GM12873 (cell line): ENCODE results near the gene R3HCC1L.

Experiments
- CTCF ChIP-seq: IDR thresholded peaks from 2 replicates; pipeline ENCODE4 v1.5.1; 2012; ENCODE audit warnings: low read depth, mild to moderate bottlenecking, moderate library complexity, low read length, control low read depth; ENCODE audit not compliant: insufficient read depth; ENCODE audit errors: missing control alignments

Gene R3HCC1L

GRCh38 chr10:98134431-98135221, at the start of gene R3HCC1L:
Gene R3HCC1L (plus strand): TSS chr10:98134657. CDS start chr10:98208115, 73,458 bp downstream.
- TF ChIP-seq CTCF, result no peak

- no peak for TF ChIP-seq CTCF
Observed at GRCh38 chr10:98085238-98085637, 49.2 kb upstream of the R3HCC1L start.

- TF ChIP-seq CTCF, result no peak
Observed at GRCh38 chr10:98086837-98087708, 47.4 kb upstream of the R3HCC1L start.

- no peak for TF ChIP-seq CTCF
Observed at GRCh38 chr10:98088186-98088971, 46.1 kb upstream of the R3HCC1L start.

GRCh38 chr10:98090822-98091221, 43.6 kb upstream of the R3HCC1L start:
- TF ChIP-seq CTCF, result no peak

GRCh38 chr10:98096316-98096715, 38.1 kb upstream of the R3HCC1L start:
- no peak for TF ChIP-seq CTCF
